Endothelial cell (in vitro differentiated cells): ENCODE results near the gene ATRX. TPM values are rescaled to one million over a fixed set of nuclear protein-coding genes. Genes with fewer than 3 reads are reported as not detected.
"Not testable (repeated sequence)": the region's sequence is repeated elsewhere in the genome, so short reads cannot be mapped to it uniquely, and the experiment has no call there.

Source experiments
- DNase-seq: peaks from one replicate; pipeline ENCODE4 v3.0.0; 2021; ENCODE audit warnings: low spot score
- H3K27ac Mint-ChIP-seq: one replicate; pipeline ENCODE4 v1.8.0; 2021; ENCODE audit warnings: mixed read lengths, inconsistent platforms; ENCODE audit not compliant: unreplicated experiment
- H3K27me3 Mint-ChIP-seq: one replicate; pipeline ENCODE4 v1.8.0; 2021; ENCODE audit warnings: mild to moderate bottlenecking, moderate library complexity, mixed read lengths, inconsistent platforms; ENCODE audit not compliant: unreplicated experiment
- H3K36me3 Mint-ChIP-seq: one replicate; pipeline ENCODE4 v1.8.0; 2021; ENCODE audit warnings: mild to moderate bottlenecking, low read depth, mixed read lengths, inconsistent platforms; ENCODE audit not compliant: unreplicated experiment
- H3K4me1 Mint-ChIP-seq: one replicate; pipeline ENCODE4 v1.8.0; 2021; ENCODE audit warnings: mild to moderate bottlenecking, mixed read lengths, inconsistent platforms; ENCODE audit not compliant: unreplicated experiment
- H3K4me3 Mint-ChIP-seq: one replicate; pipeline ENCODE4 v1.8.0; 2021; ENCODE audit warnings: mild to moderate bottlenecking, mixed read lengths, inconsistent platforms; ENCODE audit not compliant: unreplicated experiment
- H3K9me3 Mint-ChIP-seq: one replicate; pipeline ENCODE4 v1.8.0; 2021; ENCODE audit warnings: mixed read lengths, inconsistent platforms; ENCODE audit not compliant: unreplicated experiment
- CTCF ChIP-seq: fragments of 200-600 bp; sonication (generic); IDR thresholded peaks from one replicate; pipeline ENCODE4 v1.5.0; 2021; ENCODE audit warnings: antibody characterized with exemption; ENCODE audit not compliant: unreplicated experiment
- total RNA-seq: library from RNA; stranded (reverse); fragmentation: NEBNext Ultra II Directional; extraction: Animal tissue kit (Norgen Biotek cat#: 25700); gene quantifications from one replicate; pipeline ENCODE4 v1.2.1, GENCODE V29; 2021; ENCODE audit not compliant: unreplicated experiment

The ATRX gene
- total RNA-seq, 1 donor from 2014 or later: 112 TPM

GRCh38 chrX:77564823-77565222, 221.2 kb downstream of the ATRX start:
- Mint-ChIP-seq H3K36me3 (peaks cover 15% of the 10 kb centered on the region), H3K9me3 (no peaks in the 10 kb centered on the region), H3K4me3 (no peak overlapping the region), H3K4me1 (no peaks in the 10 kb centered on the region), H3K27ac (no peak overlapping the region), H3K27me3 (no peaks in the 10 kb centered on the region)
- DNase-seq: no peak
- no peak for TF ChIP-seq CTCF

GRCh38 chrX:77561372-77561771, 224.6 kb downstream of the ATRX start:
- no peak for DNase-seq
- Mint-ChIP-seq H3K9me3 (no peaks in the 10 kb centered on the region), H3K4me1 (no peaks in the 10 kb centered on the region), H3K27me3 (no peaks in the 10 kb centered on the region), H3K36me3 (peaks cover 7% of the 10 kb centered on the region), H3K27ac (no peak overlapping the region), H3K4me3 (no peak overlapping the region)
- no peak for TF ChIP-seq CTCF

DNA sequence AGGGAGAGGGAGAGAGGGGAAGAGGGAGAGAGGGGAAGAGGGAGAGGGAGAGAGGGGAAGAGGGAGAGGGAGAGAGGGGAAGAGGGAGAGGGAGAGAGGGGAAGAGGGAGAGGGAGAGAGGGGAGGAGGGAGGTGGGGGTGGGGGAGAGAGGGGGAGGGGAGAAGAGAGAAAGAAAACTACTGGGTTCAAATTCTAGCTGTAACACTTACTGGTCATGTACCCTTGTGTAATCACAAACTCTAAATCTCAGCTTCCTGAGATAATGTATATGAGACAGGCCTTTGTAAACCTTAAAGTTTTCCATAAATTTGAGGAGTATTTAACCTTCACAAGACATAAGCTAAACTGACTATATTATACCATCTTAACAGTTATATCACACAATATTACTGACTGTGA, 229.7 kb downstream of the ATRX start:
- Mint-ChIP-seq H3K9me3 (no peaks in the 10 kb centered on the region), H3K4me3 (no peak overlapping the region), H3K36me3 (peaks cover 12% of the 10 kb centered on the region), H3K27me3 (peaks cover 3% of the 10 kb centered on the region), H3K27ac (no peak overlapping the region), H3K4me1 (no peaks in the 10 kb centered on the region)
- no peak for DNase-seq
- TF ChIP-seq CTCF: no peak

DNA sequence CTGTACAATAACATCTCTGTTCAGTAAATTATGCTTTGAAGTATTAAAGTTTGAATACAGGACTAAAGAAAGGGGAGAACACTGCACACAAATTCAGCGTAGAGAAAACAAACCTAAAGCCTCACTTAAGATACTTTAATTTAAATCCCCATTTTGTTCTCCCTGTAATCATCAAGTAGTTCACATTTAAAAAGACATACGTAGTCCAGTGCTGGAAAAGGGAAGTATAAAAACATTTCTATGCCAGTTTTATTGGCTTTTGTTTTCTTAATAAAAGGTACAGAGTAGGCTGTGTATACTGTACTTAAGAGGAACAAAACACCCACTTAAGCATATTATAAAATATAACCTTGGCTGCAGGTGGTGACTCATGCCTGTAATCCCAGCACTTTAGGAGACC, 237.3 kb downstream of the ATRX start:
- H3K36me3 Mint-ChIP-seq: peaks cover 11% of the 10 kb centered on the region
- H3K4me1 Mint-ChIP-seq: no peaks in the 10 kb centered on the region
- no peak overlapping the region for H3K27ac Mint-ChIP-seq
- H3K27me3 Mint-ChIP-seq: peaks cover 3% of the 10 kb centered on the region
- DNase-seq: no peak
- H3K4me3 Mint-ChIP-seq: no peak overlapping the region
- H3K9me3 Mint-ChIP-seq: no peaks in the 10 kb centered on the region
- TF ChIP-seq CTCF: no peak

DNA sequence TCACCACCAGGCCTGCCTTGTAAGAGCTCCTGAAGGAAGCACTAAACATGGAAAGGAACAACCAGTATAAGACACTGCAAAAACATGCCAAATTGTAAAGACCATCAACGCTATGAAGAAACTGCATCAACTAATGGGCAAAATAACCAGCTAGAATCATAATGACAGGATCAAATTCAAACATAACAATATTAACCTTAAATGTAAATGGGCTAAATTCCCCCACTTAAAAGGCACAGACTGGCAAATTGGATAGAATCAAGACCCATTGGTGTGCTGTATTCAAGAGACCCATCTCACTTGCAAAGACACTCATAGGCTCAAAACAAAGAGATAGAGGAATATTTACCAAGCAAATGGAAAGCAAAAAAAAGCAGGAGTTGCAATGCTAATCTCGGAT, 246.2 kb downstream of the ATRX start:
- not testable (repeated sequence) for H3K27me3 Mint-ChIP-seq, DNase-seq, H3K4me1 Mint-ChIP-seq, H3K9me3 Mint-ChIP-seq, H3K4me3 Mint-ChIP-seq, H3K27ac Mint-ChIP-seq
- H3K36me3 Mint-ChIP-seq: peaks cover 10% of the 10 kb centered on the region

- H3K9me3 Mint-ChIP-seq, H3K27ac Mint-ChIP-seq, H3K4me1 Mint-ChIP-seq, H3K4me3 Mint-ChIP-seq, DNase-seq, H3K27me3 Mint-ChIP-seq: not testable (repeated sequence)
- H3K36me3 Mint-ChIP-seq: peaks cover 15% of the 10 kb centered on the region
Observed at GRCh38 chrX:77531261-77531660, 254.8 kb downstream of the ATRX start.
